ENCODE data around the gene CFAP99. TPM values are rescaled to one million over a fixed set of nuclear protein-coding genes. Genes with fewer than 3 reads are reported as not detected.

Gene CFAP99
- total and polyA plus RNA-seq, 9 of the 15 experiments (the other 6 are each of a cell fraction or from before 2014, with no cell fraction given), result 0.07 to 0.18 (median 0.09) TPM; not detected in 6

DNA sequence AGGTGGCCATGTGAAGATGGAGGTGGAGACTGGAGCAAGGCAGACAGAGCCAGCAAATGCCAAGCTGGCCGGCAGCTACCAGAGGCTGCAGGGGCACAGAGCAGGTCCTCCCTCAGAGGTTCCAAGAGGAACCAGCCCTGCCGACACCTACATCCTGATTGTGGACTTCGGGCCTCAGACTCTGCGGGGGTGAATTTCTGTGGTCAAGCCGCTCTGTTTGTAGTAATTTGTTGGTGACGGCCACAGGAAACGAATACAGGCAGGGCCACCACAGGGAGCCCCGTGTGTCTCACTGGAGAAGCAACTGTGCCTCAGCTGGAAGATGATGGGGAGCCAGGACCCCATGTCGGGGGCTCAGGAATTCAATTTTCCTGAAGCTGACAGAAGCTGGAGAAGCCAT is 28.6 kb upstream of the CFAP99 start:
- ATAC-seq, result peak; percentile 53
- BruUV-seq (replicated peaks), result no TSS peak
- ChIA-PET POLR2A (interaction anchor here (0.5 to 0.8 kb wide), 6 partner anchors 10 to 132 kb away, joined by 3 to 5 read pairs (median 3); no protein-coding TSS in a partner anchor), CTCF (ENCODE audit: low intra/inter-chr PET ratio) (no interaction called here)
- peak overlapping the region; percentile 70 for H2AFZ ChIP-seq (ENCODE audit: low read depth, low read length)
- WGBS (ENCODE audit: insufficient coverage, low coverage, missing lambda C conversion rate), result 12% methylated on average over 9 of the region's 9 CpGs
- in situ Hi-C loops (cut with MboI), result no loop called here
- intact Hi-C loops (cut with micrococcal nuclease), result no loop called here
- H3K27me3 ChIP-seq (ENCODE audit: control insufficient read depth in 2 of 2, insufficient read depth in 2 of 2, low read length in 2 of 2), result no peaks in the 10 kb centered on the region
- H3K9ac ChIP-seq (ENCODE audit: insufficient read depth in 1 of 2, low read depth in 2 of 2, low read length in 2 of 2), result peak overlapping the region; percentile 42 to 87
- H3K79me2 ChIP-seq (ENCODE audit: control insufficient read depth, insufficient read depth, low read length), result peaks cover 88% of the 10 kb centered on the region
- peak overlapping the region; percentile 71 for H3K4me2 ChIP-seq (ENCODE audit: insufficient read depth, low read length)
- H3K9me1 ChIP-seq (ENCODE audit: control insufficient read depth, insufficient read depth, low read length), result peaks cover 6% of the 10 kb centered on the region
- H3K4me1 ChIP-seq (replicated peaks in 1 of 2; ENCODE audit: control insufficient read depth in 2 of 2, insufficient read depth in 2 of 2, low read length in 2 of 2), result peaks cover 64 to 79% of the 10 kb centered on the region in 2 experiments
- H3K27ac ChIP-seq (ENCODE audit: extremely low read depth, low read depth, low read length), result peak overlapping the region; percentile 66
- FAIRE-seq, result peak; percentile 87
- H4K20me1 ChIP-seq (replicated peaks; ENCODE audit: control insufficient read depth, insufficient read depth, low read length), result no peaks in the 10 kb centered on the region
- 0 out of 3 replicates have a peak, but pooled peaks cover 5% of the 10 kb centered on the region for H3K36me3 ChIP-seq (ENCODE audit: control insufficient read depth, insufficient read depth, low read length)
- H3K4me3 ChIP-seq, result no peak overlapping the region
- peak; percentile 36 to 74 (median 53) for DNase-seq (ENCODE audit: extremely low read depth in 1 of 4, low spot score in 3 of 4)
- H3K9me3 ChIP-seq (replicated peaks; ENCODE audit: control insufficient read depth, insufficient read depth, low read depth, low read length), result no peaks in the 10 kb centered on the region
- TF ChIP-seq, protein P1, sequence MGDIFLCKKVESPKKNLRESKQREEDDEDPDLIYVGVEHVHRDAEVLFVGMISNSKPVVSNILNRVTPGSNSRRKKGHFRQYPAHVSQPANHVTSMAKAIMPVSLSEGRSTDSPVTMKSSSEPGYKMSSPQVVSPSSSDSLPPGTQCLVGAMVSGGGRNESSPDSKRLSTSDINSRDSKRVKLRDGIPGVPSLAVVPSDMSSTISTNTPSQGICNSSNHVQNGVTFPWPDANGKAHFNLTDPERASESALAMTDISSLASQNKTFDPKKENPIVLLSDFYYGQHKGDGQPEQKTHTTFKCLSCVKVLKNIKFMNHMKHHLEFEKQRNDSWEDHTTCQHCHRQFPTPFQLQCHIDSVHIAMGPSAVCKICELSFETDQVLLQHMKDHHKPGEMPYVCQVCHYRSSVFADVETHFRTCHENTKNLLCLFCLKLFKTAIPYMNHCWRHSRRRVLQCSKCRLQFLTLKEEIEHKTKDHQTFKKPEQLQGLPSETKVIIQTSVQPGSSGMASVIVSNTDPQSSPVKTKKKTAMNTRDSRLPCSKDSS (IDR thresholded peaks at IDR 0.05; ENCODE audit: low read depth, partially characterized antibody), result no peak
- no peak for TF ChIP-seq ZNF561 (CRISPR knock-in tag; conservative IDR thresholded peaks at IDR 0.05)
- no peak for TF ChIP-seq RBM22 (IDR thresholded peaks at IDR 0.05; ENCODE audit: low read depth, low read length, poor library complexity, severe bottlenecking)
- no peak for TF ChIP-seq CHD1 (IDR thresholded peaks at IDR 0.05; ENCODE audit: low read length)
- no peak for TF ChIP-seq FOSL1 (tag; conservative IDR thresholded peaks at IDR 0.05)
- peak; percentile 62; the same call in 1 of the 2 replicates for TF ChIP-seq ESRRA (IDR thresholded peaks at IDR 0.05; ENCODE audit: borderline replicate concordance, low read depth)
- TF ChIP-seq SP1 (CRISPR knock-in tag; IDR thresholded peaks at IDR 0.05), result no peak
- no peak for TF ChIP-seq IRF2 (CRISPR knock-in tag; IDR thresholded peaks at IDR 0.05)
- TF ChIP-seq POLR3G (IDR thresholded peaks at IDR 0.05; ENCODE audit: extremely low read depth, insufficient read length, insufficient replicate concordance), result no peak
- TF ChIP-seq LCOR (CRISPR knock-in tag; IDR thresholded peaks at IDR 0.05), result no peak
- no peak for TF ChIP-seq NCOA2 (IDR thresholded peaks at IDR 0.05; ENCODE audit: partially characterized antibody in 2 of 2)
- TF ChIP-seq ZBED1 (IDR thresholded peaks at IDR 0.05), result 0 out of 2 replicates have a peak, but pooled peaks have one; percentile 58
- TF ChIP-seq, protein P2, sequence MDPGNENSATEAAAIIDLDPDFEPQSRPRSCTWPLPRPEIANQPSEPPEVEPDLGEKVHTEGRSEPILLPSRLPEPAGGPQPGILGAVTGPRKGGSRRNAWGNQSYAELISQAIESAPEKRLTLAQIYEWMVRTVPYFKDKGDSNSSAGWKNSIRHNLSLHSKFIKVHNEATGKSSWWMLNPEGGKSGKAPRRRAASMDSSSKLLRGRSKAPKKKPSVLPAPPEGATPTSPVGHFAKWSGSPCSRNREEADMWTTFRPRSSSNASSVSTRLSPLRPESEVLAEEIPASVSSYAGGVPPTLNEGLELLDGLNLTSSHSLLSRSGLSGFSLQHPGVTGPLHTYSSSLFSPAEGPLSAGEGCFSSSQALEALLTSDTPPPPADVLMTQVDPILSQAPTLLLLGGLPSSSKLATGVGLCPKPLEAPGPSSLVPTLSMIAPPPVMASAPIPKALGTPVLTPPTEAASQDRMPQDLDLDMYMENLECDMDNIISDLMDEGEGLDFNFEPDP (CRISPR knock-in tag; IDR thresholded peaks at IDR 0.05), result no peak
- no peak for TF ChIP-seq MED1 (CRISPR knock-in tag; IDR thresholded peaks at IDR 0.05; ENCODE audit: borderline replicate concordance)
- TF ChIP-seq ETV1 (tag; conservative IDR thresholded peaks at IDR 0.05; ENCODE audit: low read depth), result peak; percentile 69
- TF ChIP-seq MEF2A (IDR thresholded peaks at IDR 0.05; ENCODE audit: control insufficient read depth, low read depth, low read length), result no peak
- TF ChIP-seq JUND (IDR thresholded peaks at IDR 0.05; ENCODE audit: borderline replicate concordance, low read depth, low read length), result no peak
- 0 out of 3 replicates have a peak, but pooled peaks have one; percentile 11 for TF ChIP-seq JUND (tag; IDR thresholded peaks at IDR 0.05; ENCODE audit: borderline replicate concordance, low read depth, low read length)
- TF ChIP-seq ZNF444 (CRISPR knock-in tag; IDR thresholded peaks at IDR 0.05), result no peak
- TF ChIP-seq, protein P3, sequence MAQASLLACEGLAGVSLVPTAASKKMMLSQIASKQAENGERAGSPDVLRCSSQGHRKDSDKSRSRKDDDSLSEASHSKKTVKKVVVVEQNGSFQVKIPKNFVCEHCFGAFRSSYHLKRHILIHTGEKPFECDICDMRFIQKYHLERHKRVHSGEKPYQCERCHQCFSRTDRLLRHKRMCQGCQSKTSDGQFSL (CRISPR knock-in tag; IDR thresholded peaks at IDR 0.05), result no peak
- TF ChIP-seq, protein P3 (tag; IDR thresholded peaks at IDR 0.05), result no peak

Data from K562 (cell line).